Measurements from ENCODE around the gene TLE3.

DNA sequence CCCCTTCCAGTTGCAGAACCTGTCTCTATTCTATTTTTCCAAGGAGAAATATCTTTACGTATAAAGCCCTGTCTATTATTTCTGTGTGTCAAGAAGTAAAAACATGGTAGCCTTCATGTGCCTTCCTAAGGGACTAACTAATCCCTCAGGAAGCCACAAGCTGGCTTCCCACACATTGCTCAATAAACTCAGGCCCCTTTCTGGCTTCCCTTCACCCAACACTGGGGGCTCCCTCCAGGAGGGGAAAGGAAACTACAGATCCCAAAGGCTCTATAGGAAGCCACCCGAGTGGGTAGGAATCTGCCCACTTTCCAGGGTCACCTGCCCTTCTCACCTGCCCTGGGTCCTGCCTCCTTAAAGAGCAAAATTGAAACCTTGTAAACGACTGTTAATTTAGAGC lies 4.6 kb downstream of the TLE3 start:
- TF ChIP-seq, protein P1, sequence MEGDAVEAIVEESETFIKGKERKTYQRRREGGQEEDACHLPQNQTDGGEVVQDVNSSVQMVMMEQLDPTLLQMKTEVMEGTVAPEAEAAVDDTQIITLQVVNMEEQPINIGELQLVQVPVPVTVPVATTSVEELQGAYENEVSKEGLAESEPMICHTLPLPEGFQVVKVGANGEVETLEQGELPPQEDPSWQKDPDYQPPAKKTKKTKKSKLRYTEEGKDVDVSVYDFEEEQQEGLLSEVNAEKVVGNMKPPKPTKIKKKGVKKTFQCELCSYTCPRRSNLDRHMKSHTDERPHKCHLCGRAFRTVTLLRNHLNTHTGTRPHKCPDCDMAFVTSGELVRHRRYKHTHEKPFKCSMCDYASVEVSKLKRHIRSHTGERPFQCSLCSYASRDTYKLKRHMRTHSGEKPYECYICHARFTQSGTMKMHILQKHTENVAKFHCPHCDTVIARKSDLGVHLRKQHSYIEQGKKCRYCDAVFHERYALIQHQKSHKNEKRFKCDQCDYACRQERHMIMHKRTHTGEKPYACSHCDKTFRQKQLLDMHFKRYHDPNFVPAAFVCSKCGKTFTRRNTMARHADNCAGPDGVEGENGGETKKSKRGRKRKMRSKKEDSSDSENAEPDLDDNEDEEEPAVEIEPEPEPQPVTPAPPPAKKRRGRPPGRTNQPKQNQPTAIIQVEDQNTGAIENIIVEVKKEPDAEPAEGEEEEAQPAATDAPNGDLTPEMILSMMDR (IDR thresholded peaks at IDR 0.05) = no peak
- no peak for TF ChIP-seq POLR2A (IDR thresholded peaks at IDR 0.05)
